Panc1 (cell line): ENCODE data around the gene IFNLR1. TPM values are rescaled to one million over a fixed set of nuclear protein-coding genes. Genes with fewer than 3 reads are reported as not detected.

Source experiments
- ATAC-seq: fragments of 200-7000 bp; cut with Tn5 transposase; 2 replicates; pipeline ENCODE4 v1.9.1; 2020; ENCODE audit warnings: mild to moderate bottlenecking, moderate library complexity
- BruUV-seq: library from RNA; stranded (reverse); fragments of 400-500 nt; replicated peaks from 2 replicates; lab custom pipeline; 2021; lab: Mats Ljungman, UMichigan
- CTCF ChIA-PET: fragments of 300-600 bp; sonication (Branson Sonifier 250); formaldehyde crosslinking; loops from one replicate; lab custom pipeline; 2022; ENCODE audit warnings: antibody characterized with exemption; lab: Charles Lee
- POLR2A ChIA-PET: fragments of 300-600 bp; sonication (Branson Sonifier 250); formaldehyde crosslinking; loops from one replicate; lab custom pipeline; 2022; ENCODE audit warnings: antibody characterized with exemption; lab: Charles Lee
- DNase-seq: peaks from one replicate; pipeline ENCODE4 v3.0.0-alpha.2; 2010; ENCODE audit warnings: low read depth, low spot score
- H3K27ac ChIP-seq: 2 replicates; pipeline ENCODE4 v1.5.1; 2011; ENCODE audit warnings: mild to moderate bottlenecking, low read length, inconsistent platforms
- H3K27me3 ChIP-seq: fragments of 200-500 bp; sonication (Bioruptor generic); 2 replicates; pipeline ENCODE4 v1.6.0; 2014; ENCODE audit warnings: low read length, inconsistent platforms; ENCODE audit not compliant: control insufficient read depth, insufficient read depth
- H3K36me3 ChIP-seq: fragments of 200-500 bp; sonication (Bioruptor generic); 2 replicates; pipeline ENCODE4 v1.5.1; 2014; ENCODE audit warnings: inconsistent platforms, mild to moderate bottlenecking, low read length, moderate library complexity; ENCODE audit not compliant: control insufficient read depth, insufficient read depth
- H3K4me1 ChIP-seq: 2 replicates; pipeline ENCODE4 v1.5.1; 2011; ENCODE audit warnings: inconsistent platforms, mild to moderate bottlenecking, low read length, moderate library complexity; ENCODE audit not compliant: control insufficient read depth, insufficient read depth
- H3K4me3 ChIP-seq, 2 experiments: 2 replicates each; pipeline ENCODE4 v1.5.1; 2011 to 2012; ENCODE audit warnings: low read depth in 2 of 2, low read length in 2 of 2, mild to moderate bottlenecking in 2 of 2, inconsistent platforms in 1 of 2, moderate library complexity in 1 of 2
- H3K9me3 ChIP-seq: fragments of 200-500 bp; sonication (Bioruptor generic); 2 replicates; pipeline ENCODE4 v1.5.1; 2014; ENCODE audit warnings: low read depth, mild to moderate bottlenecking, inconsistent platforms, low read length, moderate library complexity; ENCODE audit not compliant: control insufficient read depth, insufficient read depth
- POLR2AphosphoS5 ChIP-seq: IDR thresholded peaks from 2 replicates; pipeline ENCODE4 v1.6.1; 2012; ENCODE audit warnings: mild to moderate bottlenecking, low read depth, low read length, moderate library complexity
- SIN3A ChIP-seq: IDR thresholded peaks from 2 replicates; pipeline ENCODE4 v1.6.1; 2012; ENCODE audit warnings: low read depth, mild to moderate bottlenecking, low read length, moderate library complexity, borderline replicate concordance; ENCODE audit not compliant: insufficient read depth
- TCF7L2 ChIP-seq: IDR thresholded peaks from 2 replicates; pipeline ENCODE4 v1.6.1; 2011; ENCODE audit warnings: mild to moderate bottlenecking, low read depth, low read length, inconsistent platforms
- in situ Hi-C: cut with HindIII; loops from 2 replicates; pipeline ENCODE4 v1.10.0; 2016; ENCODE audit warnings: low sequenced_read_pairs, low pct_unique_long_range_greater_than_20kb
- intact Hi-C: fragments of 100-400 bp; cut with micrococcal nuclease; formaldehyde crosslinking; loops from one replicate; pipeline ENCODE4 v1.10.0; 2022; ENCODE audit not compliant: unreplicated experiment
- total RNA-seq: library from RNA; stranded (reverse); gene quantifications from one replicate; pipeline ENCODE4 v1.2.1, GENCODE V29; 2021; ENCODE audit not compliant: unreplicated experiment
- TF ChIP-seq, protein P1 (sequence below): fragments of 450-650 bp; IDR thresholded peaks from 2 replicates; pipeline ENCODE4 v1.5.1; 2017; ENCODE audit warnings: mild to moderate bottlenecking
- TF ChIP-seq, protein P2 (sequence below), 2 experiments: IDR thresholded peaks; 2 replicates each; pipeline ENCODE4 v1.6.1; 2011 to 2012; ENCODE audit warnings: low read depth in 2 of 2, control low read depth in 1 of 2, low read length in 1 of 2, mild to moderate bottlenecking in 1 of 2, moderate library complexity in 1 of 2; ENCODE audit not compliant: insufficient read depth in 1 of 2

IFNLR1 gene
- total RNA-seq, 1 experiment from 2014 or later, result 1.0 TPM

DNA sequence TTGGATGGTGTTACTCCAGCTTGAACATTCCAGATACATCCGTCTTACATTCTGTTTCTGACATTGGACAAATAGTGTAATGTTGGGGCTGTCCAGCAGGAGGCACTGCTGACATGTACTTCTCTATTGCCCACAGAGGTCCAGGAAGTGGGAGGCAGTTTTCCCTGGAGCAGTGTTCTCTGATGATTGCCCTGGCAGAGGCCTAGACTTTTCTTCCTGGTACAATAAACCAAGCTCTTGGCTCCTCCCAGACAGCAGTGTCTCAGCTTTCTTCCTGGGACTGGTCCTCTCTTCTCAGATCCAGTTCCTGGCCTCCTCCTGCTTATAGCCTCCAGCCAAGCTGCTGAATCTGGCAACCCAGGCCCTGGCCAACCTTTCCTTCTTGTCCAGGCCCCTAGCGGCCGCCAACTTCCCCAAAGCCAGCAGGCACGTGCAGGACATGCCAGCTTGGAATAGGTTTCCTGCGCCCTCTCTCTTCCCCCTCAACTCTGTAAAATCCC, 14.9 kb upstream of the IFNLR1 start:
- ChIA-PET CTCF (interaction anchor here (0.5 to 5.9 kb wide), 16 partner anchors 12 to 430 kb away, joined by 3 to 125 read pairs (median 4); no protein-coding TSS in a partner anchor), POLR2A (interaction anchor here (0.6 kb wide), 1 partner anchor 127 kb away, joined by 3 read pairs; no protein-coding TSS in a partner anchor)

DNA sequence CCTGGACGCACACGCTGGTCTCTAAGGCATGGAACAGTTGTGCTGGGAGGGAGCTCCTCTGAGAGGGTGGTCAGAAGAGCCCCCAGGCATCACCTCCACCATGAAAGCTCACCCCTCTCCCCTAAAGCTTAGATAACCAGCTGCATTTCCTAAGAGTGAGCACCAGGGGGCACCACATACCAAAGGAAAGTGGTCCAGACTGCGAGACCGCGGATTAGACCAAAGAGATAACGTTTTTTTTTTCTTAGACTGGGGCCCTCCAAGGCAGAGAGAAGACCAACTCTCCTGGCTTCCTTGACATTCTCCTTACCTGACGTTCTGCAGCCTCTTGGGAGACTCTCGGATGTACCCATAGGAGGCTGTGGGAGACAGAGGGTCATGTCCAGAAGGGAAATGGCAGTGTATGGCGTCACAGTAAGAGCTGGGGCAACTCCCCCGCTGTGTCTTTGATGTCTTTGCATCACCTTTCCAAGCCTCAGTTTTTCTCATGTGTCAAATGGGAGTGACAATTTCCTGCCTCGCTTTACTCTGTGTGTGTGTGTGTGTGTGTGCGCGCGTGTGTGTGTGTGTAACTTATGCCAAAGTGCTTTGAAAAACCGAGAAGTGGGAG, 12.3 kb upstream of the IFNLR1 start:
- CTCF ChIA-PET, result interaction anchor here (0.6 to 5.9 kb wide), 12 partner anchors 9 to 193 kb away, joined by 3 to 125 read pairs (median 5); no protein-coding TSS in a partner anchor
- ATAC-seq (peak; percentile 63), DNase-seq (peak; percentile 52)
- TF ChIP-seq, protein P1, sequence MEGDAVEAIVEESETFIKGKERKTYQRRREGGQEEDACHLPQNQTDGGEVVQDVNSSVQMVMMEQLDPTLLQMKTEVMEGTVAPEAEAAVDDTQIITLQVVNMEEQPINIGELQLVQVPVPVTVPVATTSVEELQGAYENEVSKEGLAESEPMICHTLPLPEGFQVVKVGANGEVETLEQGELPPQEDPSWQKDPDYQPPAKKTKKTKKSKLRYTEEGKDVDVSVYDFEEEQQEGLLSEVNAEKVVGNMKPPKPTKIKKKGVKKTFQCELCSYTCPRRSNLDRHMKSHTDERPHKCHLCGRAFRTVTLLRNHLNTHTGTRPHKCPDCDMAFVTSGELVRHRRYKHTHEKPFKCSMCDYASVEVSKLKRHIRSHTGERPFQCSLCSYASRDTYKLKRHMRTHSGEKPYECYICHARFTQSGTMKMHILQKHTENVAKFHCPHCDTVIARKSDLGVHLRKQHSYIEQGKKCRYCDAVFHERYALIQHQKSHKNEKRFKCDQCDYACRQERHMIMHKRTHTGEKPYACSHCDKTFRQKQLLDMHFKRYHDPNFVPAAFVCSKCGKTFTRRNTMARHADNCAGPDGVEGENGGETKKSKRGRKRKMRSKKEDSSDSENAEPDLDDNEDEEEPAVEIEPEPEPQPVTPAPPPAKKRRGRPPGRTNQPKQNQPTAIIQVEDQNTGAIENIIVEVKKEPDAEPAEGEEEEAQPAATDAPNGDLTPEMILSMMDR, result peak; percentile 88
- TF ChIP-seq TCF7L2 (peak; percentile 91), POLR2AphosphoS5 (no peak), SIN3A (no peak)
- TF ChIP-seq, protein P2, sequence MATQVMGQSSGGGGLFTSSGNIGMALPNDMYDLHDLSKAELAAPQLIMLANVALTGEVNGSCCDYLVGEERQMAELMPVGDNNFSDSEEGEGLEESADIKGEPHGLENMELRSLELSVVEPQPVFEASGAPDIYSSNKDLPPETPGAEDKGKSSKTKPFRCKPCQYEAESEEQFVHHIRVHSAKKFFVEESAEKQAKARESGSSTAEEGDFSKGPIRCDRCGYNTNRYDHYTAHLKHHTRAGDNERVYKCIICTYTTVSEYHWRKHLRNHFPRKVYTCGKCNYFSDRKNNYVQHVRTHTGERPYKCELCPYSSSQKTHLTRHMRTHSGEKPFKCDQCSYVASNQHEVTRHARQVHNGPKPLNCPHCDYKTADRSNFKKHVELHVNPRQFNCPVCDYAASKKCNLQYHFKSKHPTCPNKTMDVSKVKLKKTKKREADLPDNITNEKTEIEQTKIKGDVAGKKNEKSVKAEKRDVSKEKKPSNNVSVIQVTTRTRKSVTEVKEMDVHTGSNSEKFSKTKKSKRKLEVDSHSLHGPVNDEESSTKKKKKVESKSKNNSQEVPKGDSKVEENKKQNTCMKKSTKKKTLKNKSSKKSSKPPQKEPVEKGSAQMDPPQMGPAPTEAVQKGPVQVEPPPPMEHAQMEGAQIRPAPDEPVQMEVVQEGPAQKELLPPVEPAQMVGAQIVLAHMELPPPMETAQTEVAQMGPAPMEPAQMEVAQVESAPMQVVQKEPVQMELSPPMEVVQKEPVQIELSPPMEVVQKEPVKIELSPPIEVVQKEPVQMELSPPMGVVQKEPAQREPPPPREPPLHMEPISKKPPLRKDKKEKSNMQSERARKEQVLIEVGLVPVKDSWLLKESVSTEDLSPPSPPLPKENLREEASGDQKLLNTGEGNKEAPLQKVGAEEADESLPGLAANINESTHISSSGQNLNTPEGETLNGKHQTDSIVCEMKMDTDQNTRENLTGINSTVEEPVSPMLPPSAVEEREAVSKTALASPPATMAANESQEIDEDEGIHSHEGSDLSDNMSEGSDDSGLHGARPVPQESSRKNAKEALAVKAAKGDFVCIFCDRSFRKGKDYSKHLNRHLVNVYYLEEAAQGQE (IDR thresholded peaks at IDR 0.05; ENCODE audit: insufficient read depth in 1 of 2, low read depth in 2 of 2, low read length in 1 of 2), result no peak
- intact Hi-C loops (loop anchor here (5.0 kb wide), 1 partner anchor 127 kb away; no protein-coding TSS in a partner anchor), in situ Hi-C loops (loop anchor here (5.0 kb wide), 1 partner anchor 193 kb away; no protein-coding TSS in a partner anchor)
- no peaks in the 10 kb centered on the region for H3K36me3 ChIP-seq
- H3K9me3 ChIP-seq, result no peaks in the 10 kb centered on the region
- H3K27me3 ChIP-seq, result no peaks in the 10 kb centered on the region
- H3K4me1 ChIP-seq, result peaks cover 9% of the 10 kb centered on the region
- peak overlapping the region in 1 of 2 experiments; percentile 40; a peak in 2 of 4 replicates for H3K4me3 ChIP-seq
- no TSS peak for BruUV-seq
- POLR2A ChIA-PET, result no interaction called here
- H3K27ac ChIP-seq, result peak overlapping the region; percentile 63; the same call in 1 of the 2 replicates

More for the DNA sequence above, 14.9 kb upstream of the IFNLR1 start:
- DNase-seq (peak; percentile 86), ATAC-seq (peak; percentile 87)
- in situ Hi-C loops, result no loop called here
- no peaks in the 10 kb centered on the region for H3K36me3 ChIP-seq
- peak overlapping the region; percentile 75 for H3K27ac ChIP-seq
- no peaks in the 10 kb centered on the region for H3K27me3 ChIP-seq
- H3K9me3 ChIP-seq, result no peaks in the 10 kb centered on the region
- intact Hi-C loops, result loop anchor here (5.0 kb wide), 1 partner anchor 115 kb away; the partner anchor contains the start of gene GRHL3
- no peak overlapping the region for H3K4me3 ChIP-seq
- peaks cover 9% of the 10 kb centered on the region for H3K4me1 ChIP-seq
- TF ChIP-seq POLR2AphosphoS5, result 0 out of 2 replicates have a peak, but pooled peaks have one; percentile 21
- TF ChIP-seq, protein P2 (IDR thresholded peaks at IDR 0.05; ENCODE audit: insufficient read depth in 1 of 2, low read depth in 2 of 2, low read length in 1 of 2), result no peak
- TF ChIP-seq, protein P1, result peak; percentile 88
- no TSS peak for BruUV-seq
